IgD-negative memory B cell (primary cell): ENCODE measurements around the gene CHIC1. TPM values are rescaled to one million over a fixed set of nuclear protein-coding genes. Genes with fewer than 3 reads are reported as not detected.
A peak's percentile ranks its signal among the peaks of the same experiment; 100 is the strongest.
"Not testable (repeated sequence)": the region's sequence is repeated elsewhere in the genome, so short reads cannot be mapped to it uniquely, and the experiment has no call there.

Experiments
- H3K27ac Mint-ChIP-seq, 3 donors: one replicate each; pipeline ENCODE4 v1.8.0; 2020 to 2022; ENCODE audit warnings: mild to moderate bottlenecking in 3 of 3, mixed read lengths in 3 of 3, moderate library complexity in 1 of 3
- H3K27me3 Mint-ChIP-seq: one replicate; pipeline ENCODE4 v1.8.0; 2021; ENCODE audit warnings: mixed read lengths
- H3K36me3 Mint-ChIP-seq: one replicate; pipeline ENCODE4 v1.8.0; 2020; ENCODE audit warnings: mild to moderate bottlenecking, mixed read lengths
- H3K4me1 Mint-ChIP-seq, 3 donors: one replicate each; pipeline ENCODE4 v1.8.0; 2020 to 2022; ENCODE audit warnings: mixed read lengths in 3 of 3, mild to moderate bottlenecking in 1 of 3
- H3K4me3 Mint-ChIP-seq, 4 donors: one replicate each; pipeline ENCODE4 v1.8.0; 2020 to 2022; ENCODE audit warnings: mild to moderate bottlenecking in 4 of 4, mixed read lengths in 4 of 4, moderate library complexity in 3 of 4
- H3K9me3 Mint-ChIP-seq, 3 donors: one replicate each; pipeline ENCODE4 v1.8.0; 2020 to 2021; ENCODE audit warnings: mixed read lengths in 3 of 3, mild to moderate bottlenecking in 1 of 3
- polyA plus RNA-seq: library from polyadenylated mRNA; unstranded; fragments of 300-500 nt; fragmentation: Illumina TruSeq; gene quantifications from one replicate; pipeline ENCODE4 v1.2.3, GENCODE V29; 2021

CHIC1 gene
- polyA plus RNA-seq = 3.4 TPM

DNA sequence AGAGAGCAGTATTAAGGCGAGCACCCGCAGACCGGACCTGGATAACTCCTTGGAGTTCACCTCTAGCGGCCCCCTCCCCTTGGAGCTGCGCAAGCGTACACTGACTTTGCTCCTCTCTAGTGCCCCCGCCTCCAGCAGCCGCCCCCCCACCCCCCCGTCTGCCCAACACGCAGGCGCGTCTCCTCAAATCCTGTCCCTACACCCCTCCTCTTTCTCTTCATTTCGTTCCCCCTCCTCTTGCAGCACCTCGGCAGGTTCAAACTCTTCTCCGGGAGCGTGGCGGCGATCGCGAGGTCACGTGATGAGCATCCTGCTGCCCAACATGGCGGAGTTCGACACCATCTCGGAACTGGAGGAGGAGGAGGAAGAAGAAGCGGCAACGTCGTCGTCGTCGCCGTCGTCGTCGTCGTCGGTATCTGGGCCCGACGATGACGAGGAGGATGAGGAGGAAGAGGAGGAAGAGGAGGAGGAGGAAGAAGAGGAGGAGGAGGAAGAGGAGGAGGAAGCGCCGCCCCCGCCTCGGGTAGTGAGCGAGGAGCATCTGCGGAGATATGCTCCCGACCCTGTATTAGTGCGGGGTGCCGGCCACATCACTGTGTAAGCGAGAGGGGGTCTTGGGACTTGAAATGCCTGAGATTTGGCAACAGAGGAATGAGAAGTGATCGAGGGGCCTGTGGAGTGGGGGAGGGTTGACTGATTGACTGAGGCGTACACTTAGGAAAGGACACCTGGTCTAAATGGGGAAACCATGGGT lies at the start of gene CHIC1:
TSS of gene CHIC1 (plus strand) at position 214 of the 754 bp plus-strand sequence. CDS start at position 302, 88 bp downstream.
- Mint-ChIP-seq H3K36me3 (no peaks in the 10 kb centered on the region), H3K27me3 (no peaks in the 10 kb centered on the region), H3K4me3 (peak within 1 kb of the TSS; percentile 85 to 99 (median 97)), H3K27ac (peak within 1 kb of the TSS; percentile 81 to 99 (median 98)), H3K4me1 (peaks cover 4 to 11% (median 9%) of the 10 kb centered on the region in 3 donors), H3K9me3 (peaks cover 0 to 3% (median 0%) of the 10 kb centered on the region in 3 donors)

DNA sequence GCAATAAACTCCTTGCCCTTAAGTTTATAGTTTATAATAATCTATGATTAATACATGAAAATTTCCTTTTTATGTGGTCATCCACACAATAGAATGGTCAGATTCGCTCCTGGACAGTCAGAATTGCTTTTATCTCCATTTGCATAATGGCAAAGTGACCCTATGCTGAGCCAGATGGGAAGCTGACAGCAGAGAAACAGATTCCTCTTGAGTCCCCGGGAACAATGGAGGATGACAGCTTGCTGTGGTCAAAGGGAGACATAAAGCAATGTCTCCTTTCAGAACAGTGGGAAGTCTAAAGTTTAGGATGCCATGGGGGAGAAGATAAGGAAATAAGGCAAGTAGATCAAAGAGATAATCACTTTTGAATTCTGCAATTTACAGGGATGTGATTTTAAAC lies 40.2 kb upstream of the CHIC1 start:
- H3K9me3 Mint-ChIP-seq = peaks cover 2 to 11% (median 9%) of the 10 kb centered on the region in 3 donors
- H3K27ac Mint-ChIP-seq, H3K36me3 Mint-ChIP-seq, H3K27me3 Mint-ChIP-seq, H3K4me1 Mint-ChIP-seq, H3K4me3 Mint-ChIP-seq: not testable (repeated sequence)

DNA sequence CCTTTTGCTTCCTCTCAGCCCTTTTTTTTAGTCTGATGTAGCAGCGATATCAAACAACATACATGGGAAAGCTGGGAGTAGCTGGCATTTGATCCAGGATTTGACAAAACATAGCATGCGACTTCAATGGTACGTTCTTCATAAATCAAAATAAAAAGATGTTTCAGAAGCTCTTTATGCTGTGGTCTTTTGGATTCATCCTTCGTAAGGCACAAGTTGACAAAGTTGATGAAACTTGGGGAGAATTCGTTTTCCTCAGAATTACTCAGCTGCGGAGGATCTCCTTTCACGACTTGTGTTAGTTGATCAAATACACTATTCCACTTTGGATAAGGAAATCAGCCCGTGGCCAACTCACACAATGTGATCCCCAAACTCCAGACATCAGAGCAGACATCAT lies 38.1 kb upstream of the CHIC1 start:
- Mint-ChIP-seq H3K4me1 (no peaks in the 10 kb centered on the region), H3K27ac (no peak overlapping the region), H3K4me3 (no peak overlapping the region), H3K36me3 (no peaks in the 10 kb centered on the region), H3K27me3 (no peaks in the 10 kb centered on the region), H3K9me3 (peaks cover 5 to 27% (median 7%) of the 10 kb centered on the region in 3 donors)

DNA sequence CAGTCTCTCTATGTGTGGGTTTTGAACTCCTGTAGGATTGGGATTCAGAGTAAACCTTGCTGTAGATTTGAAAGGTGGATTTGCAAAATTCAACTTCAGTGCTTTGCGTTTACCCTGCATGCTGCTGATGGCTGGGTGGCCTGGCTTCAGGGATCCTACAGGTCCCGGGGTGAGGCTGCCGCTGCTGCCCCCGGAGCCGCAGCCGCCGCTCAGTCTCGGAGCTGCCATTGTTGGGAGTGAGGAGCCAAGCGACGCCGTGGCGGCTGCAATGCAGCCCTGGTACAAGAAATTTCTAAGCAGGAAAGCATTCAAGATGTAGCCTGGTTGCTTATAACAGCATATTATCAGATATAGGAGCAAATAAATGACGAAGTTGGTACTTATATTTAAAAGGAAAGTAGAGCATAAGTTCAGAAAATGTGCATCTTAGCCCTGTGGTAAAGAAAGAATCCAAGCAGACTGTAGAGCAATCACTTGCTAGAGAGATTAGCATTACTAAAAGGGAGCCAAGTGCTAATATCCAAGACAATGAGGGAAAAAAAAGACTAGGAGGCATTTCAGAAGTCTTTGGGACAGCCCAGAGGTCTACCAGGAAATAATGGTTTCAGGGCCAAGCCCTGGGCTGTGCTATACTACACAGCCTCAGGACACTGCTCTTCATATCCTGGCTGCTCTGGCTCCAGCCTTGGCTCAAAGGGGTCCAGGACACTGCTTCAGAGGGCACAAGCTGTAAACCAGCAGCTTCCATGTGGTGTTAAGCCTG lies 36.9 kb upstream of the CHIC1 start:
- peaks cover 5 to 35% (median 8%) of the 10 kb centered on the region in 3 donors for H3K9me3 Mint-ChIP-seq

DNA sequence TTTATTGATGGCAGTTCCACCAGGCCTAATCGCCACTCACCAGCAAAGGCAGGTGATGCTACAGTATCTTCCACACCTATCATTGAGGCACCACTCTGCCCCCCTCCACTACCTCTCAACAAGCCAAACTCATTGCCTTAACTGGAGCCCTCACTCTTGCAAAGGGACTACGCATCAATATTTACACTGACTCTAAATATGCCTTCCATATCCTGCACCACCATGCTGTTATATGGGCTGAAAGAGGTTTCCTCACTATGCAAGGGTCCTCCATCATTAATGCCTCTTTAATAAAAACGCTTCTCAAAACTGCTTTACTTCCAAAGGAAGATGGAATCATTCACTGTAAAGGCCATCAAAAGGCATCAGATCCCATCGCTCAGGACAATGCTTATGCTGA lies 31.3 kb upstream of the CHIC1 start:
- not testable (repeated sequence) for H3K4me3 Mint-ChIP-seq

More for the DNA sequence above, 36.9 kb upstream of the CHIC1 start:
- no peaks in the 10 kb centered on the region for H3K36me3 Mint-ChIP-seq
- no peaks in the 10 kb centered on the region for H3K4me1 Mint-ChIP-seq
- H3K27me3 Mint-ChIP-seq = no peaks in the 10 kb centered on the region
- no peak overlapping the region for H3K4me3 Mint-ChIP-seq
- no peak overlapping the region for H3K27ac Mint-ChIP-seq

DNA sequence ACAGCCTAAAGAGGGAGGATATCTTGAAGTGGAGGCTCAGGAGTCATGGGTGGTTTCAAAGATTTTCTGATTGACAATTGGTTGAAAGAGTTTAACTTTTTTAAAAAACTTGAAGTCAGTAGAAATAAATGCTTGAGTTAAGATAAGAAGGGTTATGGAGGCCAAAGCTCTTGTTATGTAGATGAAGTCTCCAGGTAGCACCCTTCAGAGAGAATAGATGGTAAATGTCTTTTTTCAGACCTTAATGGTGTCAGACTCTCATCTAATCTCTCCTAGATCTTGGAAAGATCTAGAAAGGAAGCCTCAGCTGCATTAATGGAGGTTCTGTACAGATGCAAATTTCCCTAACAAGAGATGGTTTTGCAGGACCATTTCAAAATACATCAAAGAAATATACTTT lies 6.8 kb upstream of the CHIC1 start:
- Mint-ChIP-seq H3K27ac (no peak overlapping the region), H3K4me3 (no peak overlapping the region), H3K27me3 (no peaks in the 10 kb centered on the region), H3K9me3 (peaks cover 0 to 6% (median 0%) of the 10 kb centered on the region in 3 donors), H3K4me1 (peaks cover 0 to 5% (median 0%) of the 10 kb centered on the region in 3 donors), H3K36me3 (no peaks in the 10 kb centered on the region)

More for the DNA sequence above, 31.3 kb upstream of the CHIC1 start:
- H3K27ac Mint-ChIP-seq, H3K36me3 Mint-ChIP-seq, H3K4me1 Mint-ChIP-seq, H3K27me3 Mint-ChIP-seq: not testable (repeated sequence)
- H3K9me3 Mint-ChIP-seq = peaks cover 10 to 42% (median 13%) of the 10 kb centered on the region in 3 donors

DNA sequence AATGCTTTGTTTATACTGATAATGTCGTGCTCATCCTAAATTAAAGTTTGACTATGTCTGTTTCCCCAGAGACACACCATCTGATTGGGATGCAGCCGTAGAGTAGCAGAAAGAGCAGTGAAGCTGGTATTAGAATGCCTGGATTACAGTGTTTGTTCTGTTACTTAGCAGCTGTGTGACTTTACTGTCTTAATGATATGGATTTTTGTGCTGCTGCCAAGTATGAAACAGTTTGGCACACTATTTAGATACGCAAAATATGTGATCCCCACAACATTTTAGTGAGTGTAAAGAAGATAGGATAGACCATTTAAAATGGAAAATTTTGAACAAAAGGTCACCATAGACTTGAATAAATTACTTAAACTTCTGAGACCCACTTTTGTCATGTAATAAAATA lies 1.2 kb upstream of the CHIC1 start:
- Mint-ChIP-seq H3K4me3 (peak overlapping the region in 3 of 4 donors; percentile 14 to 85 (median 21)), H3K4me1 (peaks cover 4 to 11% (median 9%) of the 10 kb centered on the region in 3 donors), H3K9me3 (peaks cover 0 to 3% (median 0%) of the 10 kb centered on the region in 3 donors), H3K27ac (no peak overlapping the region), H3K36me3 (no peaks in the 10 kb centered on the region), H3K27me3 (no peaks in the 10 kb centered on the region)

DNA sequence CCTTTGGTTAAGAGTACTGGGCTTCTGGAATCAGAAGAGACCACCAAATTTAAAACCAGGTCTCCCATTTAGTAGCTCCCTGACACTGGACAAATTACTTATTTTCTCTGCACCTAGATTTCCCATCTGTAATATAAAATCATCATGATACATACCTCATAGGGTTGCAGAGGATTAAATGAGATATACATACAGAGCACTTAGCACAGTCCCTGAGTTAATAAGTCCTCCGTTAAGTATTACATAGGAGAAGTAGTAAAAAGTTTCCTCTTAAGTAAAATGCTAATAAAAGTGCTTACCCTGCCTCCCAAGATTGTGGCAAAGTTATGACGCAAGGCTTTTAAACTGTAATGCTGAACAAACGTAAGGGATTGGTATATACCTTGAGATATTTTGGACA lies 539 bp upstream of the CHIC1 start:
- Mint-ChIP-seq H3K4me3 (peak overlapping the region; percentile 85 to 99 (median 97)), H3K9me3 (peaks cover 0 to 3% (median 0%) of the 10 kb centered on the region in 3 donors), H3K4me1 (peaks cover 4 to 11% (median 9%) of the 10 kb centered on the region in 3 donors), H3K36me3 (no peaks in the 10 kb centered on the region), H3K27me3 (no peaks in the 10 kb centered on the region), H3K27ac (peak overlapping the region; percentile 81 to 99 (median 98))

DNA sequence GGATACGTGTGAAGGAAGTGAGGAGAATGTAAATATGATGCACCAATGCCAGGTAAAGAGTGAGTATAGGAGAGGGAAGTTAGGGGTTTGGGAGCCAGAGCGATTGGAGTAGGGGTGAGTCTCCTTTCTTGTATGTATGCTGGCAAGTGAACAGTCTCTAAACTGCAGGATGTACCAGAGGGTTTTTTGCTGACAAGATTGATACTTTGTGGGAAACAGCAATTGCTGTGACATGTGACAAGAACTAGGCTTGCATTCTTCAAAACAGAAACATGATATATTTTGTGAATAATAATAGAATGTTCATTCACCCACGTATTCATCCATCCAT lies 706 bp downstream of the CHIC1 start:
- Mint-ChIP-seq H3K9me3 (peaks cover 0 to 3% (median 0%) of the 10 kb centered on the region in 3 donors), H3K36me3 (no peaks in the 10 kb centered on the region), H3K27ac (peak overlapping the region; percentile 81 to 99 (median 98)), H3K4me3 (peak overlapping the region; percentile 85 to 99 (median 97)), H3K27me3 (no peaks in the 10 kb centered on the region), H3K4me1 (peaks cover 4 to 11% (median 9%) of the 10 kb centered on the region in 3 donors)

DNA sequence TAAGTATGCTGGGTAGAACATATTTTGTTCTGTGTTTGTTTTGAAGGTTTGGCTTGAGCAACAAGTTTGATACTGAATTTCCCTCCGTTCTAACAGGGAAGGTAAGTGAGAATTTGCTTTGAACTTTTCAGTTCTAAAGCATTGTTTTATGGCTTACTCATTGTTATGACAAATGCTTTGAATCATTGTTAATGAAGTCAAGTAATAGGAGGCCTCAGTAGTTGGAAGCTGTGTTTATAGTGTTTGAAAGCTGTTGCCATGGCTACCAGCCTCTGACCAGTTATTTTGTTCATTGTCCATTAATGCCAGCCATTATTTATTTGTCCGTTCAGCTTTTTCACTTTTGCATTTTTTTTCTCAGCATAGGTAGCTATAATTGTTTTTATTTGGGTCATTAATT lies 14.4 kb downstream of the CHIC1 start:
- peaks cover 2% of the 10 kb centered on the region for H3K27me3 Mint-ChIP-seq
- no peak overlapping the region for H3K4me3 Mint-ChIP-seq
- H3K9me3 Mint-ChIP-seq = no peaks in the 10 kb centered on the region
- H3K36me3 Mint-ChIP-seq = peaks cover 4% of the 10 kb centered on the region
- H3K4me1 Mint-ChIP-seq = peaks cover 0 to 8% (median 5%) of the 10 kb centered on the region in 3 donors
- H3K27ac Mint-ChIP-seq = no peak overlapping the region

DNA sequence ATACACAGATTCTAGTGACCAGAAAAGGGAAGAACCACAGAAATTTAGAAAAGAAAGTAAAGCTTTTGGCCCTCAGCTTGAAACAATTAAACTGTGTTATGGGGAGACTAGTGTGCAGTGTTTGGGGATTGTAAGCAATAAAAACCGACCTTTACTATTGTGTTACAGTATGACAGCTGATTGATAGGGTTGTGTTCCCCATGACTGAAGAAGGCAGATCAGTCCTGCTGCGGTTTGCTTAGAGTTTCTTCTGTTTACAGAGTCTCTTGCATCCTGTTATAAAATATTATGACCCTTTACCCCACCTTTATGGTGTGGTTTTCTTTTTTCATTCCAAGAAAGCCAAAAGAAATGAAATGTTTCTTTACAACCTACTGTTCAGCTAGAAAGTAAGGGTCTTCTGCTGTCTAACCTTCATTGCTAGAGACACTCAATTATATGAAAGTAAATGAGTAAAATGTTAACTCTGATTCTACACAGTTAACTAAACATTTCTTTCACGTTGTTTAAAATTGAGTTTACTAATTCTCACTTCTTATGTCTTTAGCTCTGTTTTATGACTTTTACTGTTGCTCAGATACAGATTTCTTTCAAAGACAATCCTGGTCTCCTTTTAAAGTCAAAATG lies 18.1 kb downstream of the CHIC1 start:
- Mint-ChIP-seq H3K27ac (no peak overlapping the region), H3K4me1 (peaks cover 0 to 5% (median 2%) of the 10 kb centered on the region in 3 donors), H3K36me3 (no peaks in the 10 kb centered on the region), H3K27me3 (peaks cover 2% of the 10 kb centered on the region), H3K9me3 (no peaks in the 10 kb centered on the region), H3K4me3 (peak overlapping the region in 1 of 4 donors; percentile 18)

DNA sequence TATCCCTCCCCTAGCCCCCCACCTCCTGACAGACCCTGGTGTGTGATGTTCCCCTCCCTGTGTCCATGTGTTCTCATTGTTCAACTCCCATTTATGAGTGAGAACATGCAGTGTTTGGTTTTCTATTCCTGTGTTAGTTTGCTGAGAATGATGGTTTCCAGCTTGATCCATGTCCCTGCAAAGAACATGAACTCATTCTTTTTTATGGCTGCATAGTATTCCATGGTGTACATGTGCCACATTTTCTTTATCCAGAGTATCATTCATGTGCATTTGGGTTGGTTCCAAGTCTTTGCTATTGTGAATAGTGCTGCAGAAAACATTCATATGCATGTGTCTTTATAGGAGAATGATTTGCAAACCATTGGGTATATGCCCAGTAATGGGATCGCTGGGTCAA lies 34.8 kb downstream of the CHIC1 start:
- not testable (repeated sequence) for H3K4me3 Mint-ChIP-seq, H3K9me3 Mint-ChIP-seq, H3K27ac Mint-ChIP-seq, H3K27me3 Mint-ChIP-seq, H3K4me1 Mint-ChIP-seq
- peaks cover 12% of the 10 kb centered on the region for H3K36me3 Mint-ChIP-seq

DNA sequence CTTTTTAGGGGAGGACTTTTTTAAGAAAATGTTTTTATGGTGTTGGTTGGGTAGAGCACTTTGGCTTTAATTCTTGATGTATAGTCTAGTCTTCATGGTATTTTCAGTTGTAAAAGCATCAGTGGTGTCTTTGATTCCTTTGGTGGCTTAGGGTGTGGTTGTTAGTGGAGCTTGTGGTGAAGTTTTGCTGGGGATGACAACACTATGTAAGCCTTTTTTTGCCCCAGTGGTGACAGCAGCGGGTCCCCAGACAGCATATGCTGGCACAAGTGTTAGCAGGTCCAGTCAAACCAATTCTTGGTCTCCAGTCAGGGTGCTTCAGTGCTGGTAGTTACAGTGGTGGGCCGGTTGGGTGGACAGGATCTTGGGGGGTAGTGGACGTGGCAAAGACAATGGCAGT lies 52.0 kb downstream of the CHIC1 start:
- Mint-ChIP-seq H3K36me3 (peaks cover 20% of the 10 kb centered on the region), H3K4me1 (no peaks in the 10 kb centered on the region), H3K4me3 (peak overlapping the region in 1 of 4 donors; percentile 38), H3K9me3 (peaks cover 4 to 23% (median 16%) of the 10 kb centered on the region in 3 donors), H3K27ac (no peak overlapping the region), H3K27me3 (no peaks in the 10 kb centered on the region)

DNA sequence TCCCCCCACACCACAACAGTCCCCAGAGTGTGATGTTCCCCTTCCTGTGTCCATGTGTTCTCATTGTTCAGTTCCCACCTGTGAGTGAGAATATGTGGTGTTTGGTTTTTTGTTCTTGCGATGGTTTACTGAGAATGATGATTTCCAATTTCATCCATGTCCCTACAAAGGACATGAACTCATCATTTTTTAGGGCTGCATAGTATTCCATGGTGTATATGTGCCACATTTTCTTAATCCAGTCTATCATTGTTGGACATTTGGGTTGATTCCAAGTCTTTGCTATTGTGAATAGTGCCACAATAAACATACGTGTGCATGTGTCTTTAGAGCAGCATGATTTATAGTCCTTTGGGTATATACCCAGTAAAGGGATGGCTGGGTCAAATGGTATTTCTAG lies 78.7 kb downstream of the CHIC1 start:
- H3K27ac Mint-ChIP-seq, H3K4me3 Mint-ChIP-seq, H3K27me3 Mint-ChIP-seq, H3K4me1 Mint-ChIP-seq: not testable (repeated sequence)
- H3K36me3 Mint-ChIP-seq = peaks cover 17% of the 10 kb centered on the region
- peaks cover 10 to 33% (median 25%) of the 10 kb centered on the region in 3 donors for H3K9me3 Mint-ChIP-seq

DNA sequence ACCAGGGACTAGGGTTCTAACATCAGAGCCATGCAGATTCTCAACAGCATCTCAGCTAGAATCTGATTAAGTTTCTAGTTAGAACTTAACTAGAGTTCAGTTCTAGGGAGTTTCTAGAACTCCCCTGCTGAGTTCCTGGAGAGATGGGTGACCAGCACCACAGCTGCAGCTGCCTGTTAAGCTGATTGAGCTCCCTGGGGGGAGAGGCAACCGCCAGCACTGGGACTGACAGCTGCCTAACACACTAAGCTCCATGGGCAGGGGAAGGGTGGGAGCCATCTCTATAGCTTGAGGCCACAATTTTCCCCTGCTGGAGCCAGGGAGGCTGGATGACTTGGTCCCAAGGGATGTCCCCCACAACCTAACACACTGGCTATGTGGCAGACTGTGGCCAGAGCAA lies 84.2 kb downstream of the CHIC1 start:
- Mint-ChIP-seq H3K4me3 (no peak overlapping the region), H3K27me3 (no peaks in the 10 kb centered on the region), H3K9me3 (peaks cover 4 to 23% (median 8%) of the 10 kb centered on the region in 3 donors), H3K27ac (no peak overlapping the region), H3K4me1 (peaks cover 0 to 4% (median 0%) of the 10 kb centered on the region in 3 donors), H3K36me3 (peaks cover 7% of the 10 kb centered on the region)
